ENCODE measurements around the gene CYP46A1.

DNA sequence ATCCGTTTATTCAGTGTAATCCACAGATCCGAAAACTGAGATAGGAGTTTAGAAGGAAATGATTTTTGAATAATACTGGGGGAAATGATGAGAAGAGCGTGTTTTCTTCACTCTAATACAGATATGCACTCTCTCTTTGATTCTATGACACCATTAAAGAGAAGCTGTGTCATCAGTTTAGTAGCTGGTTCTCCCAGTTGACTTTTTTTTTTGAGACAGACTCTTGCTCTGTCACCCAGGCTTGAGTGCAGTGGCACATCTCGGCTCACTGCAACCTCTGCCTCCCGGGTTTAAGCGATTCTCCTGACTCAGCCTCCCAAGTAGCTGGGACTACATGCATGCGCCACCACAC is 60.8 kb downstream of the CYP46A1 start:
- TF ChIP-seq, protein P1, sequence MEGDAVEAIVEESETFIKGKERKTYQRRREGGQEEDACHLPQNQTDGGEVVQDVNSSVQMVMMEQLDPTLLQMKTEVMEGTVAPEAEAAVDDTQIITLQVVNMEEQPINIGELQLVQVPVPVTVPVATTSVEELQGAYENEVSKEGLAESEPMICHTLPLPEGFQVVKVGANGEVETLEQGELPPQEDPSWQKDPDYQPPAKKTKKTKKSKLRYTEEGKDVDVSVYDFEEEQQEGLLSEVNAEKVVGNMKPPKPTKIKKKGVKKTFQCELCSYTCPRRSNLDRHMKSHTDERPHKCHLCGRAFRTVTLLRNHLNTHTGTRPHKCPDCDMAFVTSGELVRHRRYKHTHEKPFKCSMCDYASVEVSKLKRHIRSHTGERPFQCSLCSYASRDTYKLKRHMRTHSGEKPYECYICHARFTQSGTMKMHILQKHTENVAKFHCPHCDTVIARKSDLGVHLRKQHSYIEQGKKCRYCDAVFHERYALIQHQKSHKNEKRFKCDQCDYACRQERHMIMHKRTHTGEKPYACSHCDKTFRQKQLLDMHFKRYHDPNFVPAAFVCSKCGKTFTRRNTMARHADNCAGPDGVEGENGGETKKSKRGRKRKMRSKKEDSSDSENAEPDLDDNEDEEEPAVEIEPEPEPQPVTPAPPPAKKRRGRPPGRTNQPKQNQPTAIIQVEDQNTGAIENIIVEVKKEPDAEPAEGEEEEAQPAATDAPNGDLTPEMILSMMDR (IDR thresholded peaks at IDR 0.05) = no peak
- TF ChIP-seq ZFX (IDR thresholded peaks at IDR 0.05; ENCODE audit: borderline replicate concordance) = no peak

All from 22Rv1 (cell line).